SU-DHL-6 (cell line): ENCODE measurements around the gene DRC7.

Experiments
- CTCF ChIP-seq: fragments of 200-600 bp; sonication (generic); IDR thresholded peaks from one replicate; pipeline ENCODE4 v1.5.1; 2017; ENCODE audit warnings: antibody characterized with exemption, mild to moderate bottlenecking, low read length, moderate library complexity; ENCODE audit not compliant: insufficient read depth, poor library complexity, severe bottlenecking
- EZH2phosphoT487 ChIP-seq: fragments of 200-600 bp; sonication (generic), shearing (Covaris generic); conservative IDR thresholded peaks from 2 replicates; pipeline ENCODE4 v1.6.1; 2018; ENCODE audit warnings: mild to moderate bottlenecking, antibody characterized with exemption, low read length, moderate library complexity, mixed read lengths

DNA sequence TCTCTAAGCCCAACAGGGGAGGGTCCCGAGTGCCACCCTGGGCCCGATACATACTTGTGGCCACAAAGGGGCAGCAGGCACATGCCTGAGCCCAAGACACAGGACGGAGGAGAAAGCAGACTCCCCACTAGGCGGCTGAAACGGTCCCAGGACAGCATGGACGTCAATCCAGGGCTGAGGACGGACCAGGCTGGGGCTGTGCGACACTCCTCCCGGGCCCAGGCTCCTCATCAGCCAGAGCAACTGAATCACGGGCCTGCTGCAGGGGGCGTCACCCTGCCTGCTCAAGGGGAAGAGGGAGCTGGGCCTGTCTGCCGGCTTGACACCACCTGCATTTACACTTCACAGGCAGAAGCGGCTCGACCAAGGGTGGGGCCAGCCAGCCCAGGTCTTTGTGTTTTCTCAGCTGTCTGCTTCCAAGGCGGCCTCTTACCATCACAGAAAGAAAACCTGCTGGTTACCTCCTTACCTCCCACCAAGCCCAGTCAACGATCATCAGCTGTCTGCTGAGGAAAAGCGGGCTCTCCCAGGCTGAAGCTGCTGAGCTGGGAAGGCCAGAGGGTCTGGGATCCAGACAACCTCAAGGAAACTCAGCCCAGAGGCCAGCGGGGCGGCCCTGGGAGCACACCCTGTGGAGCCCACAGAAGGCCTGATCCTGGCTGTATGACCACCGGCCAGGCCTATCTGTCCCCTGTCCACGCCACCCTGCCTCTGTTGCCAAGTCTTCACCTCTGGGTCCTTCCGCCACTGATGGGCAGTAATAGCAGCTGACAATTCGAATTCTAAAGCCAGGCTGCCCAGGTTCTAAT, 81.3 kb downstream of the DRC7 start:
- no peak for TF ChIP-seq CTCF
- no peak for TF ChIP-seq EZH2phosphoT487
